Activated CD8-positive, alpha-beta memory T cell treated with anti-CD3 and anti-CD28 coated beads, Interleukin-2, amount 50 U/mL, for 24 hours (primary cell): ENCODE data around the gene MLN.
"Not testable (repeated sequence)": the region's sequence is repeated elsewhere in the genome, so short reads cannot be mapped to it uniquely, and the experiment has no call there.

Source experiments
- DNase-seq: peaks from one replicate; pipeline ENCODE4 v3.0.0-alpha.2; 2020; ENCODE audit errors: extremely low read depth

Gene MLN

GRCh38 chr6:33834401-33835392 lies 30.9 kb upstream of the MLN start:
- no peak for DNase-seq

DNA sequence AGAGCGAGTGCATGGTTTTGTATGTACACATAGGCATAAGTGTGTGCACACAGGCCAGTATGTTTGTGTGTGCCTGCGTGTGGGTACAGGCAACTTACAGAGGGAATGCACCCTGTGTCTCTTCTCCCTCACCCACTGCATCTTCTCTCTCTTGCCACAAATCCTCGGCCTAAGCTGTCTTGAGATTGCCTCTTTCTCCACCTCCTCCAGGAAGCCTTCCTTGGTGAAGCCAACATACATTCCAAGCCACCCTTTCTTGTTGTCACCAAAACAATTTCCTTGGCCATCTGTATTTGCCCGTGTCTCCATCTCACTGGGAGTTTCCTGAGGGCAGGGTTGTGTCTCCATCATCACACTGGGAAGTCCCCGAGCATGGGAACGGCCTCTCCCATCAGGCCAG lies 29.8 kb upstream of the MLN start:
- DNase-seq: no peak

GRCh38 chr6:33832831-33833230 lies 29.0 kb upstream of the MLN start:
- not testable (repeated sequence) for DNase-seq

GRCh38 chr6:33831725-33832124 lies 27.9 kb upstream of the MLN start:
- DNase-seq: not testable (repeated sequence)

DNA sequence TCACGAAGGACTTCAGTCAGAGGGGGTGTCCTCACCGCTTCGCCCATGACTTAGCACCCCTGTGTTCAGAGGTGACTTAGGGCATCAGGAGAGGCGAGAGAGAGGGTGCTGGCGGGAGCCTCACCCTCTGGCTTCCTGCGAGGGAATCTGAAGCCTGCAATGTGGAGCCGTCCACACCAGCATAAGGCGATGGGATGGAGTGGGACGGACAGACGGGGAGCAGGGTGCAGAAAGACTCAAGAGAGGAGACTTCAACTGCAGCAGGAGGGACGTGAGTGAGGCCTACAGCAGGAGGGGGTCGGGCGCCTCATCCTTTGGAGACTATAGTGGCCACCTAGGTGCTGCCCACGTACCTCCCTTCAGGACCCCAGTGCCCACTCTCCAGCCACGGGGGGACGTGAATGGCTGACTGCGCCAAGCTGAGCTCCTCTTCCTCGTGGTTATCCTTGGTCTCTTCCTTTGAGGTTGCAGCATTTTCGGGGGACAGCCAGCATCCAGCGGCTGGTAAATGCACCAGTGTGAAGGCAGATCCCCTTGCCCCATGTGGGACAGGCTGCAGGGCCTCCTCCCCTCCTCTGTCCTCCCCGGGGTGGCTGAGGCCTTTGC lies 26.9 kb upstream of the MLN start:
- no peak for DNase-seq

DNA sequence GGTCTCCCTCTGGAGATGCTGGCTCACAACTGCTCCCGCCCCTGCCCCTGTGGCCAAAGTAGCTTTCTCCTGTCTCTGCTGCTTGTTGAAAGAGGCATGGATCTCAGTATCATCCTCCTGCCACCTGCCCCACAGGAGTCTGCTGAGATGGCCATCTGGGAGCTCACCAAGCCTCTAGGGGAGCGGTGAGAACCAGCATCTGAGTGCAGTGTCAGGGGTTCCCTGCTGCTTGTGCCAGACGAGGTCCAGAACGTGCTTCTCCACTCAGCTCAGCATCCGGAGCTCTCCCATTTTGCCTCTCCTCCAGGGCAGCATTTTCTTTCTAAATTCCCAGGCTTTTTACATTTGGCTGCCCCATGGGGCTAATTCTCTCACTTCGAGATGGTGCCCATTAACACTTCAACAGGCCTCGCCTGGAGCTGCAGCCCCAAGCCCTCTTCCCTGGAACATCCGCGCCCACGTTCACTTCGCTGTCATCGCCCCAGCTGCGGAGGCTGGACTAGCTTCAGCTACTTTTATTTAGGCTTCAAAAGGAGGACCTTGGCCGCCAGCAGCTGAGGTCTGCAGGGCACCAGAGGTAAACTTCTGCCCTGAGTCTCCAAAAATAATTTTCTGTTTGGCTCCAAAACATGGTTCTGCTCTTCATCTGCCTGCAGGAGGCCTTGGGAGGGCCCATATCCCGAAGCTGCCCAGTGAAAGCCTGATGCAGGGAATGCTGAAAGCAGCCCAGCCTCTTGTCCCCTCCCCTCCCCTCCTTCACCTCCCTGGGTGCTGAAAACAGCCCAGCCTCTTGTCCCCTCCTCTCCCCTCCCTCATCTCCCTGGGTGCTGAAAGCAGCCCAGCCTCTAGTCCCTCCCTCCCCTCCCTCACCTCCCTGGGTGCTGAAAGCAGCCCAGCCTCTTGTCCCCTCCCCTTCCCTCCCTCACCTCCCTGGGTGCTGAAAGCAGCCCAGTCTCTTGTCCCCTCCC lies 25.2 kb upstream of the MLN start:
- no peak for DNase-seq

GRCh38 chr6:33828452-33828763 lies 24.6 kb upstream of the MLN start:
- no peak for DNase-seq

- no peak for DNase-seq
Measured at GRCh38 chr6:33827546-33828451, 24.0 kb upstream of the MLN start.

GRCh38 chr6:33826537-33826936 lies 22.7 kb upstream of the MLN start:
- no peak for DNase-seq

GRCh38 chr6:33824461-33825154 lies 20.8 kb upstream of the MLN start:
- no peak for DNase-seq

DNA sequence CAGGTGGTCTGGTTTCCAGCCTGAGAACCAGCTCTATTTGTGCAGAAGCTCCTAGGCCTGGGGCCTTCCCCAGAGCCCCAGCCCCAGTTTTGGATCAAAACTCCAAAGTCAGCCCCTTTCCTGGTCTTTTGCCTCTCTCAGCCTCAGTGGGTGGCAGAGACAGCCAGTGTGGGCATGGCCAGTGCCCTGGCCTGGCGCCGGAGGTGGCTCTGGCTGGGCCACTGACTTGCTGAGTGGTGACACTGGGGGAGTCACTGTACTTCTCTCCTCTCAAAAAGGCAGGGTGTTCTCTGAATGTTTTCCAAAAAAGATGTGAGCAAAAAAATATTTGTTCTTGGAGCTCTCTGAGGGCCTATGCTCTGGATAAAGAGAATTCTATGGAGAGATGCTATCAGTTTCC lies 20.0 kb upstream of the MLN start:
- no peak for DNase-seq

GRCh38 chr6:33822575-33823395 lies 19.0 kb upstream of the MLN start:
- DNase-seq: no peak

DNA sequence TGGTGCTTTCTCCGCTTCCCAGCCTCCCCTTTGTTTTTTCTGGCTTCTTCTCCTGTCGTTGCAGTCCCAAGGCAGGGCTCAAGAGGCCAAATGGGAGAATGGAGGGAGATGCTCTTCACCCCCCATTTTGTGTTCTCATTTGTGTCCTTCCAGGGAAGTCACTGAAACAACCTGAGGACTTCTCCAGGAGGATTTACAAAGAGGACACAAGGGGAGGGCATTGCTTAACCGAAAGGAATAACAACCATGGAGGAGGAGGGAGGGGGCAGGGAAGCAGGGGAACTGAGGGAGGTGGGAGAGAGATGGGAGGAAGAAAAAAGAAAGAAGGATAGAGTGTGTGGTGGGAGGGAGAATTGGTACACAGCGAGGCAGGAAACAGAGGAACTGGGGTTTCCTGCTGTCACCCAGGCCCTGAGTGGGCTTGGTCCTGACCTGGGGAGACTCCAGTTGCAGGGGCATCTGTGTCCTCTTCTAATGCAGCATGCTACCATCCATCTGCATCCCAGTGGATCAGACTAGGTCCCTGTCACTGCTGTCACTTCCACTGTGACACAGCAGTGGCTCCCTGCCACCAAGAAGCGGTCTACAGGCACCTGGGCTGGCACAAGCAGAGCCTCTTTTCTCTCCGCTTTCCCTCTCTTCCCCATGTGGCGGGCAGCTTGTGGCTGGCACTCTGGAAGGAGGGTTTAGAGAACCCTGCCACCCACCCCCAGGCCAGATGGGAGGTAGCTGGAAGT lies 17.1 kb upstream of the MLN start:
- no peak for DNase-seq

- DNase-seq: no peak
Measured at GRCh38 chr6:33820243-33820642, 16.4 kb upstream of the MLN start.

- DNase-seq: no peak
Measured at GRCh38 chr6:33819021-33819420, 15.2 kb upstream of the MLN start.

- DNase-seq: no peak
Measured at GRCh38 chr6:33818293-33818692, 14.5 kb upstream of the MLN start.

DNA sequence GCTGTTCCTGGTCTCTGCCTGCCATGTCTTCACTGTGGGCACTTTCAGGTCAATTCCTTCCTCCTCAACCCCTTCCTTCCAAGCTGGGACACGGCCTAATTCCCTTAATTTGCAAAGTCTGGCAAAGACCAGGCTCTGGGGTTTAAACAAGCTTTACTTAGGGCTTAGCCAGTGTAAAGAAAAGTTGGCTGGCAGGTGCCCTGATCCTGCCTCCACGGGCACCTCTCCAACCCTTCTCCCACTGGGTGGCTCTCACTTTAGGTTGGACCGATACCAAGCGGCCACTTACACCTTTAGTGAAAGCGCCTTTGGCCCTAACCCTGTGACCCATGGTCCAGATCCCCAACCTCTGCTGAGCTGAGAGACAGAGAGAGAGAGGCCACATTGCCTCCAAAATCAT lies 13.7 kb upstream of the MLN start:
- no peak for DNase-seq

GRCh38 chr6:33816911-33817310 lies 13.1 kb upstream of the MLN start:
- DNase-seq: no peak

GRCh38 chr6:33815854-33816253 lies 12.1 kb upstream of the MLN start:
- no peak for DNase-seq
